HepG2 (cell line): ENCODE data around the gene BCAR3. TPM values are rescaled to one million over a fixed set of nuclear protein-coding genes. Genes with fewer than 3 reads are reported as not detected.

Source experiments
- ATAC-seq: fragments of 200-7000 bp; cut with Tn5 transposase; 3 replicates; pipeline ENCODE4 v1.9.1; 2020; ENCODE audit warnings: mild to moderate bottlenecking, moderate library complexity
- BruUV-seq: library from RNA; stranded (reverse); fragments of 400-500 nt; replicated peaks from 2 replicates; lab custom pipeline; 2021; lab: Mats Ljungman, UMichigan
- CTCF ChIA-PET: fragments of 300-600 bp; formaldehyde crosslinking; extraction: SDS; loops from one replicate; lab custom pipeline; 2021; ENCODE audit warnings: low total read pairs, inconsistent platforms, low intra/inter-chr PET ratio; lab: Yijun Ruan, JAX
- POLR2A ChIA-PET: fragments of 350-600 bp; sonication (Branson Sonifier 250); formaldehyde crosslinking; loops from one replicate; lab custom pipeline; 2020; ENCODE audit warnings: antibody characterized with exemption, inconsistent platforms; lab: Yijun Ruan, JAX
- DNase-seq: peaks from one replicate; pipeline ENCODE4 v3.0.0-alpha.2; 2015; ENCODE audit warnings: low spot score
- FAIRE-seq: peaks from 3 replicates; lab custom pipeline; 2011; peaks lifted over from hg19 to GRCh38; lab: Jason Lieb, UNC
- H2AFZ ChIP-seq: one replicate; pipeline ENCODE4 v1.6.1; 2011; ENCODE audit warnings: low read length, inconsistent platforms
- H3K27ac ChIP-seq: fragments of 300-600 bp; 3 replicates; pipeline ENCODE4 v1.8.0; 2011; ENCODE audit warnings: mixed run types, mild to moderate bottlenecking, mixed read lengths, low read length, inconsistent platforms; ENCODE audit not compliant: insufficient read depth; ENCODE audit errors: extremely low read length
- H3K27me3 ChIP-seq, 2 experiments: fragments of 200-600 bp in 1 of 2; 2 replicates in 1 of 2; 3 replicates in 1 of 2; pipeline versions ENCODE4 v1.6.0 to v1.8.0; 2011; ENCODE audit warnings: low read length in 2 of 2, mild to moderate bottlenecking in 2 of 2, moderate library complexity in 2 of 2, inconsistent platforms in 1 of 2; ENCODE audit not compliant: insufficient read depth in 2 of 2, control insufficient read depth in 1 of 2
- H3K36me3 ChIP-seq, 2 experiments: fragments of 200-600 bp in 1 of 2; replicated peaks in 1 of 2; 2 replicates in 1 of 2; 3 replicates in 1 of 2; pipeline versions ENCODE4 v1.5.1 to v1.8.0; 2011; ENCODE audit warnings: low read length in 2 of 2, inconsistent platforms in 1 of 2; ENCODE audit not compliant: insufficient read depth in 2 of 2, control insufficient read depth in 1 of 2
- H3K4me1 ChIP-seq: 2 replicates; pipeline ENCODE4 v1.5.1; 2012; ENCODE audit warnings: low read length, inconsistent platforms; ENCODE audit not compliant: insufficient read depth
- H3K4me2 ChIP-seq: 2 replicates; pipeline ENCODE4 v1.6.0; 2011; ENCODE audit warnings: low read depth, low read length, inconsistent platforms
- H3K4me3 ChIP-seq, 3 experiments: fragments of 200-600 bp in 1 of 3; sonication (generic), shearing (Covaris generic) in 1 of 3; replicated peaks in 1 of 3; 2 replicates each; pipeline ENCODE4 v1.5.1; 2011 to 2016; ENCODE audit warnings: low read length in 3 of 3, inconsistent platforms in 2 of 3, low read depth in 2 of 3, mild to moderate bottlenecking in 2 of 3, control low read depth in 1 of 3, mixed read lengths in 1 of 3; ENCODE audit not compliant: insufficient read depth in 1 of 3
- H3K79me2 ChIP-seq: one replicate; pipeline ENCODE4 v1.6.1; 2011; ENCODE audit warnings: low read length, inconsistent platforms; ENCODE audit not compliant: insufficient read depth
- H3K9ac ChIP-seq: 2 replicates; pipeline ENCODE4 v1.6.0; 2011; ENCODE audit warnings: mild to moderate bottlenecking, low read depth, low read length, inconsistent platforms; ENCODE audit not compliant: insufficient read depth
- H3K9me3 ChIP-seq: 2 replicates; pipeline ENCODE4 v1.5.1; 2012; ENCODE audit warnings: mild to moderate bottlenecking, low read length
- H4K20me1 ChIP-seq: 2 replicates; pipeline ENCODE4 v1.6.0; 2011; ENCODE audit warnings: inconsistent platforms, mild to moderate bottlenecking, low read length, moderate library complexity; ENCODE audit not compliant: insufficient read depth
- ATF7 ChIP-seq, 2 experiments: fragments of 450-650 bp in 1 of 2; sonication (generic) in 1 of 2; formaldehyde crosslinking in 1 of 2; IDR thresholded peaks; 2 replicates each; pipeline versions ENCODE4 v1.4.0 to v1.6.1; 2016 to 2020; ENCODE audit warnings: antibody characterized with exemption in 1 of 2, mild to moderate bottlenecking in 1 of 2, missing genetic modification reagents in 1 of 2
- ERF ChIP-seq: IDR thresholded peaks from 2 replicates; pipeline ENCODE4 v1.6.1; 2018; ENCODE audit warnings: missing biosample characterization, missing genetic modification reagents
- HNRNPLL ChIP-seq: fragments of 200-400 bp; formaldehyde crosslinking; IDR thresholded peaks from 2 replicates; pipeline ENCODE4 v1.6.1; 2017; ENCODE audit warnings: mild to moderate bottlenecking, low read depth, low read length; ENCODE audit not compliant: poor library complexity, severe bottlenecking
- KMT2B ChIP-seq: IDR thresholded peaks from 2 replicates; pipeline ENCODE4 v1.6.1; 2016; ENCODE audit warnings: missing genetic modification reagents, missing compliant biosample characterization
- PBX2 ChIP-seq: IDR thresholded peaks from 2 replicates; pipeline ENCODE4 v1.6.1; 2016; ENCODE audit warnings: control low read depth
- PLRG1 ChIP-seq: fragments of 450-650 bp; conservative IDR thresholded peaks from 2 replicates; pipeline ENCODE4 v1.6.1; 2016
- TBX2 ChIP-seq: sonication (generic); formaldehyde crosslinking; IDR thresholded peaks from 2 replicates; pipeline ENCODE4 v1.5.0; 2020; ENCODE audit warnings: missing genetic modification reagents, mild to moderate bottlenecking, borderline replicate concordance
- UBTF ChIP-seq: sonication (generic); formaldehyde crosslinking; IDR thresholded peaks from 2 replicates; pipeline ENCODE4 v1.4.0; 2020; ENCODE audit warnings: mild to moderate bottlenecking, missing genetic modification reagents
- ZNF282 ChIP-seq: fragments of 450-650 bp; IDR thresholded peaks from 2 replicates; pipeline ENCODE4 v1.6.1; 2018; ENCODE audit not compliant: partially characterized antibody
- ZNF615 ChIP-seq: sonication (generic); formaldehyde crosslinking; IDR thresholded peaks from 2 replicates; pipeline ENCODE4 v1.5.0; 2020; ENCODE audit warnings: mild to moderate bottlenecking, missing genetic modification reagents, borderline replicate concordance
- ZNF687 ChIP-seq: sonication (generic); formaldehyde crosslinking; IDR thresholded peaks from 2 replicates; pipeline ENCODE4 v1.5.1; 2020; ENCODE audit warnings: mild to moderate bottlenecking, missing genetic modification reagents, moderate library complexity
- WGBS: methylation state at CpG from one replicate; pipeline ENCODE4 v1.1.6; 2017; ENCODE audit warnings: low lambda C conversion rate; 5-methylcytosine and 5-hydroxymethylcytosine counted together
- in situ Hi-C: cut with HindIII; loops from 2 replicates; pipeline ENCODE4 v1.10.0; 2017; ENCODE audit warnings: low pct_unique_long_range_greater_than_20kb; ENCODE audit not compliant: extremely low pct_ligation_motif_present
- intact Hi-C: fragments of 100-400 bp; cut with micrococcal nuclease; formaldehyde crosslinking; loops from one replicate; pipeline ENCODE4 v1.10.0; 2022; ENCODE audit not compliant: unreplicated experiment
- polyA plus RNA-seq, 8 experiments: library from polyadenylated mRNA; depleted of rRNA in 3 of 8; stranded (reverse) in 7 of 8; unstranded in 1 of 8; fragments of >200 nt; fragmentation: Illumina TruSeq in 4 of 8; extraction: Trizol in 4 of 8; gene quantifications; 2 replicates each; pipeline versions ENCODE4 v1.2.1 to v1.2.3, GENCODE V29; 2011 to 2016; ENCODE audit warnings: low read depth in 4 of 8, missing spikeins in 1 of 8, mixed read lengths in 1 of 8; ENCODE audit not compliant: insufficient read depth in 1 of 8
- total RNA-seq, 5 experiments: library from RNA; depleted of rRNA; stranded (reverse); fragments of >200 nt; fragmentation: Illumina TruSeq; extraction: Trizol; gene quantifications; 2 replicates each; pipeline ENCODE4 v1.2.3, GENCODE V29; 2016; ENCODE audit warnings: low read depth in 1 of 5

Gene BCAR3
- total and polyA plus RNA-seq, 2 of the 13 experiments (the other 11 are each of a cell fraction or from before 2014, with no cell fraction given): 3.6 to 4.8 TPM

GRCh38 chr1:93579891-93580290 is 101.7 kb downstream of the BCAR3 start (continued):
- TF ChIP-seq ZNF687 (CRISPR knock-in tag): peak; percentile 71

GRCh38 chr1:93578911-93579825 is 102.5 kb downstream of the BCAR3 start:
- Histone ChIP-seq H3K27ac (peak overlapping the region; percentile 50), H3K36me3 (peaks cover 7 to 33% of the 10 kb centered on the region in 2 experiments; a peak in 4 of 5 replicates), H4K20me1 (no peaks in the 10 kb centered on the region), H3K4me3 (no peak overlapping the region), H3K4me2 (peak overlapping the region; percentile 28; the same call in 1 of the 2 replicates), H3K27me3 (no peaks in the 10 kb centered on the region), H3K9ac (peak overlapping the region; percentile 28; the same call in 1 of the 2 replicates), H2AFZ (no peak overlapping the region), H3K4me1 (peaks cover 38% of the 10 kb centered on the region), H3K9me3 (no peaks in the 10 kb centered on the region), H3K79me2 (no peaks in the 10 kb centered on the region)
- no TSS peak for BruUV-seq
- intact Hi-C loops: no loop called here
- 96% methylated on average over 5 of the region's 11 CpGs for WGBS
- peak; percentile 36 for ATAC-seq
- in situ Hi-C loops: no loop called here
- POLR2A ChIA-PET: interaction anchor here (6.9 to 7.6 kb wide), 2 partner anchors 13 to 37 kb away, joined by 33 to 56 read pairs; no protein-coding TSS in a partner anchor
- no peak for DNase-seq
- peak; percentile 1 for TF ChIP-seq HNRNPLL
- TF ChIP-seq KMT2B (CRISPR knock-in tag): peak; percentile 40; the same call in 1 of the 2 replicates
- no peak for TF ChIP-seq PLRG1
- TF ChIP-seq ZNF615 (CRISPR knock-in tag): no peak
- 0 out of 2 replicates have a peak, but pooled peaks have one; percentile 20 for TF ChIP-seq ERF (CRISPR knock-in tag)
- no peak for TF ChIP-seq ATF7 (IDR thresholded peaks at IDR 0.05)
- TF ChIP-seq ATF7 (CRISPR knock-in tag; IDR thresholded peaks at IDR 0.05): 0 out of 2 replicates have a peak, but pooled peaks have one; percentile 42
- peak; percentile 4; the same call in 1 of the 2 replicates for TF ChIP-seq UBTF (CRISPR knock-in tag)
- TF ChIP-seq PBX2 (CRISPR knock-in tag): no peak
- peak; percentile 18; the same call in 1 of the 2 replicates for TF ChIP-seq TBX2 (CRISPR knock-in tag)
- no peak for TF ChIP-seq ZNF282
- no peak for FAIRE-seq
- CTCF ChIA-PET: no interaction called here
